HepG2 (cell line): ENCODE measurements around the gene UXS1. TPM values are rescaled to one million over a fixed set of nuclear protein-coding genes. Genes with fewer than 3 reads are reported as not detected.

Experiments
- ATAC-seq: fragments of 200-7000 bp; cut with Tn5 transposase; 3 replicates; pipeline ENCODE4 v1.9.1; 2020; ENCODE audit warnings: mild to moderate bottlenecking, moderate library complexity
- BruUV-seq: library from RNA; stranded (reverse); fragments of 400-500 nt; replicated peaks from 2 replicates; lab custom pipeline; 2021; lab: Mats Ljungman, UMichigan
- CTCF ChIA-PET: fragments of 300-600 bp; formaldehyde crosslinking; extraction: SDS; loops from one replicate; lab custom pipeline; 2021; ENCODE audit warnings: low total read pairs, inconsistent platforms, low intra/inter-chr PET ratio; lab: Yijun Ruan, JAX
- POLR2A ChIA-PET: fragments of 350-600 bp; sonication (Branson Sonifier 250); formaldehyde crosslinking; loops from one replicate; lab custom pipeline; 2020; ENCODE audit warnings: antibody characterized with exemption, inconsistent platforms; lab: Yijun Ruan, JAX
- DNase-seq: peaks from one replicate; pipeline ENCODE4 v3.0.0-alpha.2; 2015; ENCODE audit warnings: low spot score
- FAIRE-seq: peaks from 3 replicates; lab custom pipeline; 2011; peaks lifted over from hg19 to GRCh38; lab: Jason Lieb, UNC
- H2AFZ ChIP-seq: one replicate; pipeline ENCODE4 v1.6.1; 2011; ENCODE audit warnings: low read length, inconsistent platforms
- H3K27ac ChIP-seq: fragments of 300-600 bp; 3 replicates; pipeline ENCODE4 v1.8.0; 2011; ENCODE audit warnings: mixed run types, mild to moderate bottlenecking, mixed read lengths, low read length, inconsistent platforms; ENCODE audit not compliant: insufficient read depth; ENCODE audit errors: extremely low read length
- H3K27me3 ChIP-seq, 2 experiments: fragments of 200-600 bp in 1 of 2; 2 replicates in 1 of 2; 3 replicates in 1 of 2; pipeline versions ENCODE4 v1.6.0 to v1.8.0; 2011; ENCODE audit warnings: low read length in 2 of 2, mild to moderate bottlenecking in 2 of 2, moderate library complexity in 2 of 2, inconsistent platforms in 1 of 2; ENCODE audit not compliant: insufficient read depth in 2 of 2, control insufficient read depth in 1 of 2
- H3K36me3 ChIP-seq, 2 experiments: fragments of 200-600 bp in 1 of 2; replicated peaks in 1 of 2; 2 replicates in 1 of 2; 3 replicates in 1 of 2; pipeline versions ENCODE4 v1.5.1 to v1.8.0; 2011; ENCODE audit warnings: low read length in 2 of 2, inconsistent platforms in 1 of 2; ENCODE audit not compliant: insufficient read depth in 2 of 2, control insufficient read depth in 1 of 2
- H3K4me1 ChIP-seq: 2 replicates; pipeline ENCODE4 v1.5.1; 2012; ENCODE audit warnings: low read length, inconsistent platforms; ENCODE audit not compliant: insufficient read depth
- H3K4me2 ChIP-seq: 2 replicates; pipeline ENCODE4 v1.6.0; 2011; ENCODE audit warnings: low read depth, low read length, inconsistent platforms
- H3K4me3 ChIP-seq, 3 experiments: fragments of 200-600 bp in 1 of 3; sonication (generic), shearing (Covaris generic) in 1 of 3; replicated peaks in 1 of 3; 2 replicates each; pipeline ENCODE4 v1.5.1; 2011 to 2016; ENCODE audit warnings: low read length in 3 of 3, inconsistent platforms in 2 of 3, low read depth in 2 of 3, mild to moderate bottlenecking in 2 of 3, control low read depth in 1 of 3, mixed read lengths in 1 of 3; ENCODE audit not compliant: insufficient read depth in 1 of 3
- H3K79me2 ChIP-seq: one replicate; pipeline ENCODE4 v1.6.1; 2011; ENCODE audit warnings: low read length, inconsistent platforms; ENCODE audit not compliant: insufficient read depth
- H3K9ac ChIP-seq: 2 replicates; pipeline ENCODE4 v1.6.0; 2011; ENCODE audit warnings: mild to moderate bottlenecking, low read depth, low read length, inconsistent platforms; ENCODE audit not compliant: insufficient read depth
- H3K9me3 ChIP-seq: 2 replicates; pipeline ENCODE4 v1.5.1; 2012; ENCODE audit warnings: mild to moderate bottlenecking, low read length
- H4K20me1 ChIP-seq: 2 replicates; pipeline ENCODE4 v1.6.0; 2011; ENCODE audit warnings: inconsistent platforms, mild to moderate bottlenecking, low read length, moderate library complexity; ENCODE audit not compliant: insufficient read depth
- IRX3 ChIP-seq: sonication (generic); formaldehyde crosslinking; IDR thresholded peaks from 2 replicates; pipeline ENCODE4 v1.8.1; 2023; ENCODE audit warnings: mild to moderate bottlenecking, low read depth, missing genetic modification reagents, borderline replicate concordance
- ZNF225 ChIP-seq: sonication (generic); formaldehyde crosslinking; IDR thresholded peaks from 2 replicates; pipeline ENCODE4 v1.4.0; 2020; ENCODE audit warnings: mild to moderate bottlenecking, missing genetic modification reagents
- ZNF614 ChIP-seq: IDR thresholded peaks from 2 replicates; pipeline ENCODE4 v1.6.1; 2018; ENCODE audit warnings: missing biosample characterization, missing genetic modification reagents, inconsistent platforms, borderline replicate concordance
- ZNF883 ChIP-seq: sonication (generic); formaldehyde crosslinking; IDR thresholded peaks from 2 replicates; pipeline ENCODE4 v1.5.1; 2020; ENCODE audit warnings: mild to moderate bottlenecking, missing genetic modification reagents; ENCODE audit errors: not compliant biosample characterization
- WGBS: methylation state at CpG from one replicate; pipeline ENCODE4 v1.1.6; 2017; ENCODE audit warnings: low lambda C conversion rate; 5-methylcytosine and 5-hydroxymethylcytosine counted together
- in situ Hi-C: cut with HindIII; loops from 2 replicates; pipeline ENCODE4 v1.10.0; 2017; ENCODE audit warnings: low pct_unique_long_range_greater_than_20kb; ENCODE audit not compliant: extremely low pct_ligation_motif_present
- intact Hi-C: fragments of 100-400 bp; cut with micrococcal nuclease; formaldehyde crosslinking; loops from one replicate; pipeline ENCODE4 v1.10.0; 2022; ENCODE audit not compliant: unreplicated experiment
- polyA plus RNA-seq, 8 experiments: library from polyadenylated mRNA; depleted of rRNA in 3 of 8; stranded (reverse) in 7 of 8; unstranded in 1 of 8; fragments of >200 nt; fragmentation: Illumina TruSeq in 4 of 8; extraction: Trizol in 4 of 8; gene quantifications; 2 replicates each; pipeline versions ENCODE4 v1.2.1 to v1.2.3, GENCODE V29; 2011 to 2016; ENCODE audit warnings: low read depth in 4 of 8, missing spikeins in 1 of 8, mixed read lengths in 1 of 8; ENCODE audit not compliant: insufficient read depth in 1 of 8
- total RNA-seq, 5 experiments: library from RNA; depleted of rRNA; stranded (reverse); fragments of >200 nt; fragmentation: Illumina TruSeq; extraction: Trizol; gene quantifications; 2 replicates each; pipeline ENCODE4 v1.2.3, GENCODE V29; 2016; ENCODE audit warnings: low read depth in 1 of 5
- TF ChIP-seq, protein P1 (sequence below): sonication (generic); formaldehyde crosslinking; IDR thresholded peaks from 2 replicates; pipeline ENCODE4 v1.5.0; 2020; ENCODE audit warnings: mild to moderate bottlenecking, missing genetic modification reagents
- TF ChIP-seq, protein P2 (sequence below): sonication (generic); formaldehyde crosslinking; IDR thresholded peaks from 2 replicates; pipeline ENCODE4 v1.5.1; 2020; ENCODE audit warnings: mild to moderate bottlenecking, missing genetic modification reagents, borderline replicate concordance
- TF ChIP-seq, protein P3 (sequence below): sonication (generic); formaldehyde crosslinking; IDR thresholded peaks from 2 replicates; pipeline ENCODE4 v1.5.1; 2020; ENCODE audit warnings: mild to moderate bottlenecking, missing genetic modification reagents, moderate library complexity

The UXS1 gene
- total and polyA plus RNA-seq, 2 of the 13 experiments (the other 11 are each of a cell fraction or from before 2014, with no cell fraction given) = 53.3 to 110 TPM

DNA sequence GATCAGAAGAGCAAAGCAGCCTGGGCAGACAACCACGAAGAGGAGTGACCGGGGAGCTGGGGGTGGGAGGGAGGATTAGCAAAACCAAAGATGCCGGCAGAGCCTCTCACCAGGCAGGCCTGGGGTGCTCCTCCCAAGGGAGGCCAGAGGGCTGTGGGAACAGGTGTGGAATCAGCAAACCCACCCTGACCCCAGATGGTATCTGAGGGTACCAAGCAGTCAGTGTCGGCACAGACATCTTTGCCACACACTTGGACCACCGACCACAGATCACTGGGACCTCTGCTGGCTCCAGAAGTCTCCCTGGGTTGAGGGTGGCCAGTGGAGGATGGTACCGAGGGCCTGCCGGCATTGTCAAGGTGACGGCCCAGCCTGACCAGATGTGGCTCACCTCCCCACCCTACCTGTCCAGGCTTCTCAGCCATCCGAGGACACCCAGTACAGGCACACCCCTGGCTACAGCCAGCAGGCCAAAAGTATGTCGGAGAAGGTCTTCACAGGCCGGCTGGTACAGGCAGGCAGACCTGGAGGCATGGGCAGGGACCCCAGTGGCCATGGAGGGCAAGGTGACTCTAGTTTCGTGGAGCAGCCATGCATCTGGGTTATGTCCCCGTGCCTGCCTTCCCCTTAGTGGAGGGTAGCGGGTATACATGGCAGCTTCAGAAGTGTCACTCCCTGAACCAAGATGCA lies 82.1 kb downstream of the UXS1 start:
- H2AFZ ChIP-seq = no peak overlapping the region
- H3K79me2 ChIP-seq = no peaks in the 10 kb centered on the region
- no peak overlapping the region for H3K4me2 ChIP-seq
- H3K27ac ChIP-seq = no peak overlapping the region
- H3K4me1 ChIP-seq = peaks cover 33% of the 10 kb centered on the region
- no peaks in the 10 kb centered on the region for H3K9me3 ChIP-seq
- intact Hi-C loops (no loop called here), in situ Hi-C loops (no loop called here)
- peaks cover 25 to 67% of the 10 kb centered on the region in 2 experiments for H3K36me3 ChIP-seq
- ChIA-PET CTCF (no interaction called here), POLR2A (no interaction called here)
- no TSS peak for BruUV-seq
- no peaks in the 10 kb centered on the region for H3K27me3 ChIP-seq
- FAIRE-seq (no peak), ATAC-seq (no peak), DNase-seq (no peak)
- no peak overlapping the region for H3K9ac ChIP-seq
- H3K4me3 ChIP-seq = no peak overlapping the region
- H4K20me1 ChIP-seq = no peaks in the 10 kb centered on the region
- WGBS = 98% methylated on average over 10 of the region's 14 CpGs
- TF ChIP-seq, protein P1, sequence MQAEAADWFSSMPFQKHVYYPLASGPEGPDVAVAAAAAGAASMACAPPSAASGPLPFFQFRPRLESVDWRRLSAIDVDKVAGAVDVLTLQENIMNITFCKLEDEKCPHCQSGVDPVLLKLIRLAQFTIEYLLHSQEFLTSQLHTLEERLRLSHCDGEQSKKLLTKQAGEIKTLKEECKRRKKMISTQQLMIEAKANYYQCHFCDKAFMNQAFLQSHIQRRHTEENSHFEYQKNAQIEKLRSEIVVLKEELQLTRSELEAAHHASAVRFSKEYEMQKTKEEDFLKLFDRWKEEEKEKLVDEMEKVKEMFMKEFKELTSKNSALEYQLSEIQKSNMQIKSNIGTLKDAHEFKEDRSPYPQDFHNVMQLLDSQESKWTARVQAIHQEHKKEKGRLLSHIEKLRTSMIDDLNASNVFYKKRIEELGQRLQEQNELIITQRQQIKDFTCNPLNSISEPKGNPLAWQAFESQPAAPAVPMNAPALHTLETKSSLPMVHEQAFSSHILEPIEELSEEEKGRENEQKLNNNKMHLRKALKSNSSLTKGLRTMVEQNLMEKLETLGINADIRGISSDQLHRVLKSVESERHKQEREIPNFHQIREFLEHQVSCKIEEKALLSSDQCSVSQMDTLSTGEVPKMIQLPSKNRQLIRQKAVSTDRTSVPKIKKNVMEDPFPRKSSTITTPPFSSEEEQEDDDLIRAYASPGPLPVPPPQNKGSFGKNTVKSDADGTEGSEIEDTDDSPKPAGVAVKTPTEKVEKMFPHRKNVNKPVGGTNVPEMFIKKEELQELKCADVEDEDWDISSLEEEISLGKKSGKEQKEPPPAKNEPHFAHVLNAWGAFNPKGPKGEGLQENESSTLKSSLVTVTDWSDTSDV = no peak
- peak; percentile 44 for TF ChIP-seq ZNF883 (CRISPR knock-in tag)
- TF ChIP-seq, protein P2, sequence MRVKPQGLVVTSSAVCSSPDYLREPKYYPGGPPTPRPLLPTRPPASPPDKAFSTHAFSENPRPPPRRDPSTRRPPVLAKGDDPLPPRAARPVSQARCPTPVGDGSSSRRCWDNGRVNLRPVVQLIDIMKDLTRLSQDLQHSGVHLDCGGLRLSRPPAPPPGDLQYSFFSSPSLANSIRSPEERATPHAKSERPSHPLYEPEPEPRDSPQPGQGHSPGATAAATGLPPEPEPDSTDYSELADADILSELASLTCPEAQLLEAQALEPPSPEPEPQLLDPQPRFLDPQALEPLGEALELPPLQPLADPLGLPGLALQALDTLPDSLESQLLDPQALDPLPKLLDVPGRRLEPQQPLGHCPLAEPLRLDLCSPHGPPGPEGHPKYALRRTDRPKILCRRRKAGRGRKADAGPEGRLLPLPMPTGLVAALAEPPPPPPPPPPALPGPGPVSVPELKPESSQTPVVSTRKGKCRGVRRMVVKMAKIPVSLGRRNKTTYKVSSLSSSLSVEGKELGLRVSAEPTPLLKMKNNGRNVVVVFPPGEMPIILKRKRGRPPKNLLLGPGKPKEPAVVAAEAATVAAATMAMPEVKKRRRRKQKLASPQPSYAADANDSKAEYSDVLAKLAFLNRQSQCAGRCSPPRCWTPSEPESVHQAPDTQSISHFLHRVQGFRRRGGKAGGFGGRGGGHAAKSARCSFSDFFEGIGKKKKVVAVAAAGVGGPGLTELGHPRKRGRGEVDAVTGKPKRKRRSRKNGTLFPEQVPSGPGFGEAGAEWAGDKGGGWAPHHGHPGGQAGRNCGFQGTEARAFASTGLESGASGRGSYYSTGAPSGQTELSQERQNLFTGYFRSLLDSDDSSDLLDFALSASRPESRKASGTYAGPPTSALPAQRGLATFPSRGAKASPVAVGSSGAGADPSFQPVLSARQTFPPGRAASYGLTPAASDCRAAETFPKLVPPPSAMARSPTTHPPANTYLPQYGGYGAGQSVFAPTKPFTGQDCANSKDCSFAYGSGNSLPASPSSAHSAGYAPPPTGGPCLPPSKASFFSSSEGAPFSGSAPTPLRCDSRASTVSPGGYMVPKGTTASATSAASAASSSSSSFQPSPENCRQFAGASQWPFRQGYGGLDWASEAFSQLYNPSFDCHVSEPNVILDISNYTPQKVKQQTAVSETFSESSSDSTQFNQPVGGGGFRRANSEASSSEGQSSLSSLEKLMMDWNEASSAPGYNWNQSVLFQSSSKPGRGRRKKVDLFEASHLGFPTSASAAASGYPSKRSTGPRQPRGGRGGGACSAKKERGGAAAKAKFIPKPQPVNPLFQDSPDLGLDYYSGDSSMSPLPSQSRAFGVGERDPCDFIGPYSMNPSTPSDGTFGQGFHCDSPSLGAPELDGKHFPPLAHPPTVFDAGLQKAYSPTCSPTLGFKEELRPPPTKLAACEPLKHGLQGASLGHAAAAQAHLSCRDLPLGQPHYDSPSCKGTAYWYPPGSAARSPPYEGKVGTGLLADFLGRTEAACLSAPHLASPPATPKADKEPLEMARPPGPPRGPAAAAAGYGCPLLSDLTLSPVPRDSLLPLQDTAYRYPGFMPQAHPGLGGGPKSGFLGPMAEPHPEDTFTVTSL (CRISPR knock-in tag) = no peak
- TF ChIP-seq, protein P3, sequence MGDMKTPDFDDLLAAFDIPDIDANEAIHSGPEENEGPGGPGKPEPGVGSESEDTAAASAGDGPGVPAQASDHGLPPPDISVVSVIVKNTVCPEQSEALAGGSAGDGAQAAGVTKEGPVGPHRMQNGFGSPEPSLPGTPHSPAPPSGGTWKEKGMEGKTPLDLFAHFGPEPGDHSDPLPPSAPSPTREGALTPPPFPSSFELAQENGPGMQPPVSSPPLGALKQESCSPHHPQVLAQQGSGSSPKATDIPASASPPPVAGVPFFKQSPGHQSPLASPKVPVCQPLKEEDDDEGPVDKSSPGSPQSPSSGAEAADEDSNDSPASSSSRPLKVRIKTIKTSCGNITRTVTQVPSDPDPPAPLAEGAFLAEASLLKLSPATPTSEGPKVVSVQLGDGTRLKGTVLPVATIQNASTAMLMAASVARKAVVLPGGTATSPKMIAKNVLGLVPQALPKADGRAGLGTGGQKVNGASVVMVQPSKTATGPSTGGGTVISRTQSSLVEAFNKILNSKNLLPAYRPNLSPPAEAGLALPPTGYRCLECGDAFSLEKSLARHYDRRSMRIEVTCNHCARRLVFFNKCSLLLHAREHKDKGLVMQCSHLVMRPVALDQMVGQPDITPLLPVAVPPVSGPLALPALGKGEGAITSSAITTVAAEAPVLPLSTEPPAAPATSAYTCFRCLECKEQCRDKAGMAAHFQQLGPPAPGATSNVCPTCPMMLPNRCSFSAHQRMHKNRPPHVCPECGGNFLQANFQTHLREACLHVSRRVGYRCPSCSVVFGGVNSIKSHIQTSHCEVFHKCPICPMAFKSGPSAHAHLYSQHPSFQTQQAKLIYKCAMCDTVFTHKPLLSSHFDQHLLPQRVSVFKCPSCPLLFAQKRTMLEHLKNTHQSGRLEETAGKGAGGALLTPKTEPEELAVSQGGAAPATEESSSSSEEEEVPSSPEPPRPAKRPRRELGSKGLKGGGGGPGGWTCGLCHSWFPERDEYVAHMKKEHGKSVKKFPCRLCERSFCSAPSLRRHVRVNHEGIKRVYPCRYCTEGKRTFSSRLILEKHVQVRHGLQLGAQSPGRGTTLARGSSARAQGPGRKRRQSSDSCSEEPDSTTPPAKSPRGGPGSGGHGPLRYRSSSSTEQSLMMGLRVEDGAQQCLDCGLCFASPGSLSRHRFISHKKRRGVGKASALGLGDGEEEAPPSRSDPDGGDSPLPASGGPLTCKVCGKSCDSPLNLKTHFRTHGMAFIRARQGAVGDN (CRISPR knock-in tag) = peak; percentile 17; the same call in 1 of the 2 replicates
- 0 out of 2 replicates have a peak, but pooled peaks have one; percentile 30 for TF ChIP-seq ZNF225 (CRISPR knock-in tag)
- no peak for TF ChIP-seq ZNF614 (CRISPR knock-in tag)
- TF ChIP-seq IRX3 (CRISPR knock-in tag) = no peak
